AG08395 (cell line): ENCODE data around the gene MZT1.

Experiments
- DNase-seq: peaks from one replicate; pipeline ENCODE4 v3.0.0; 2012; ENCODE audit warnings: mixed read lengths, low spot score

MZT1 gene

DNA sequence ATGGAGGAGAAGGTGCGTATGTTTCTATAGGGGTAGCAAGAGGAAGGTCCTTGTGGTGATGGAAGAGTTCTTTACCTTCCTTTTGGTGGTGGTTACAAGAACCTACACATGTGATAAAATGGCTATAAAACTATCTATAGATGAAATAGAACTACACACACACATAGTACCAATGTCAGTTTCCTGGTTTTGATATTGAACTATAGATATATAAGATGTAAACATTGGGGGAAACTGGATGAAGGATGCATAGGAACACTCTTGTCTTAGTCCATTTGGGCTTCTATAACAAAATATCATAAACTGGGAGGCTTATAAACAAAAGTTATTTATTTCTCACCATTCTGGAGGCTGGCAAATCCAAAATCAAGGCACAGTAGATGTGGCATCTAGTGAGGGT lies 47.1 kb downstream of the MZT1 start:
- no peak for DNase-seq

DNA sequence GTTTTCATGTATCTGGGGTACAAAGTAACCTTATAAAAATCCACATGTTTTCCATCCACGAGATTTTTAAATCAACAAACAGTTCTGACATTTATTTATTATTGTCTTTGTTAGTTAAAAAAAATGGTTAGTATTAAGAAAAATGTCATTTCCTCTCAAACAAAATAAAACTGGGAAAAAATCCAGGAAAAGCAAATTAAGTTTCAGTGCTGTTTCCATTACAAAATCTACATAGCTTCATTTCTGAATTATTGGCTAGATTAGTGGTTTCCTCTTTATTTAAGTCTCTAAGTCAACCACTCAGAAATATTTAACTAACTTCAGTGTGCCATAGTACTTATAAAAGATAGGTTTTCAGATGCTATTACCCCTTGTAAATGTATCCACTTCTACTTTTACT lies 49.1 kb downstream of the MZT1 start:
- no peak for DNase-seq

DNA sequence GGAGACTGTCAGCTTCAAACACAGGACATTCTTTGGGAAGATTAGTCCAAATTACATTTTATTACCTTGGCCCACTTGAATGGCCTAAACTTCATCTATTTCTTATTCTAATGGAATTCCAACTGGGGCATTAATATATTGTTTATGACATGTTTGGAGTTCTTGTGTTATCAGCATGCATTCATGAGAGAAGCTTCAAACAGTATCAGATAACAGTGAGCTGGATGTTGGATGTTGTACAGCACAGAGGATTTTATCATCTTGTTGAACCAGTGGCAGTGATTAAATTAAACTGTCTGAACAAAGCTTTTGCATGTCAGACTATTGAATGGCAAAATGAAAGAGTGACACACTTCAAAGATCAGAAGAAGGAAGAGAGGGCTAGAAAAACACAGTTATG lies 50.0 kb downstream of the MZT1 start:
- DNase-seq = no peak

GRCh38 chr13:72666391-72666790 lies 61.0 kb downstream of the MZT1 start:
- DNase-seq = no peak

DNA sequence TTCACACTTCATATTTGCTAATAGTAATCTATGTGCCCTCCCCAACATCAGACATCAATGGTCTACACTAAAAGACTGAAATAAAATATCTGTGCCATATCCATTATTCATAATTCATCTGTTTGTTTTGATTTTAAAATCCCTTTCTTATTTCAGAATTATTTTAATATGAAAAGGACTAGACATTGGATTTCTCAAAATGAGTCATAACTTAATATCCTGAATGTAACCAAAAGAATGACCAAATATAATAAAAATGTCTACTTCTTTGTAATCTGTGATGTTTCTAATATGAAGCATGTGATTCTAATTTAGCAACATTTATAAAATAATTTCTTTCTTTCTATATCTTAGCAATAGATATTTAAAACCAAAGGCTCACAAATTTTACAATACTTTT lies 64.9 kb downstream of the MZT1 start:
- DNase-seq = no peak
